ENCODE data around the gene PIK3R1.

The PIK3R1 gene

GRCh38 chr5:68329554-68330255 lies 114.1 kb downstream of the PIK3R1 start:
- in situ Hi-C loops (cut with MboI; ENCODE audit: low pct_unique_long_range_greater_than_20kb, low sequenced_read_pairs, unreplicated experiment), result no loop called here
- TF ChIP-seq CTCF (IDR thresholded peaks at IDR 0.05; ENCODE audit: extremely low read depth, insufficient read depth, missing control alignments), result no peak
- no peak for DNase-seq (ENCODE audit: low spot score)

DNA sequence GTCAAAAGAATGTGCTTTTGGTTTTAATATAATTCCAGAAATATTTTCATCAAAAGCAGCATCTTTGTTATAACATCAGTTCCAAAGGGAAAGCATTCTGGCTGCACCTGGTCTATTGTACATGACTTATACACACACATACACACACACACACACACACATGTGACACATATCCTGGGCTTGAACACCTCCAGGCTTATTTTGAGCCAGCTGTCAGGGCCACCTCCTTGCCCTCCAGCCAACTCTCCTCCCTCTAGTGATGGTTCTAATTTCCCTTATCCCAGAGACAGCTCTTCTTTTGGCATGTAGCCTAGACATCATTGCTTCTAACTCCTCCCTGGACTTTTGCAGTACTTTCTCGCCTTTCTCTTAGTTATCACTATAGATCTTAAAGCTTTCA lies 115.0 kb downstream of the PIK3R1 start:
- in situ Hi-C loops (cut with MboI; ENCODE audit: low pct_unique_long_range_greater_than_20kb, low sequenced_read_pairs, unreplicated experiment), result no loop called here
- DNase-seq (ENCODE audit: low spot score), result no peak
- TF ChIP-seq CTCF (IDR thresholded peaks at IDR 0.05; ENCODE audit: extremely low read depth, insufficient read depth, missing control alignments), result no peak

DNA sequence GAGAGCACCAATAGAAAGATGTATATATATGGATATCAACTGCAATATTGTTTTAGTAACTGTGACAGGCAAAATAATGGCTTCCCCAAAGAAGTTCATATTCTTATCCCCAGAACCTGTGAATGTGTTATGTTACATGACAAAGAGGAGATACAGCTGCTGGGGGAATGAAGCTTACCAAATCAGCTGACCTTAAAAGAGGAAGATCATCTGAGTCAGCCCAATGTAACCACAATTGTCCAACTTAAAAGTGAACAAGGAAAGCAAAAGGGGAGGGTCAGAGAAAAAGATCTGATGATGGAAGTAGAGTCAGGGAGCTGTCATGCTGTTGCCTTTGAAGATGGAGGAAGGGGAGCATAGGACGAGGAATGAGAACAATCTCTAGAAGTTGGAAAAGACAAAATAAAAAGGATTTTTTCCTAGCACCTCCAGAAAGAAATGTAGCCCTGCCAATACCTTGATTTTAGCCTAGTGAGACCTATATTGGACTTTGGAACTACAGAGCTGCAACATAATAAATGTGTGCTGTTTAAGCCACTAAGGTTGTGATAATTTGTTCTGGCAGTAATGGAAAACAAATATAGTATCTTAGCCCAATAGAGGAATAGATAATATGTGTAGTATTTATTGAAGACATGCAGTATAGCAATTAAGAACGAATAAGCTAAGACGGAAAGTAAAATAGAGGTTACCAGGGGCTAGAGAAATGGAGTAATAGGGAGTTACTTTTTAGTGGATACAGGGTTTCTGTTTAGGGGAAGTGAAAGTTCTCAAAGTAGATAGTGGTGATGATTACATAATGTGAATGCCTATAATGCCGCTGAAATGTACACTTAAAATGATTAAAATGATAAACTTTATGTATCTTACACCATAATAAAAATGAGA lies 115.9 kb downstream of the PIK3R1 start:
- TF ChIP-seq CTCF (IDR thresholded peaks at IDR 0.05; ENCODE audit: extremely low read depth, insufficient read depth, missing control alignments), result no peak
- in situ Hi-C loops (cut with MboI; ENCODE audit: low pct_unique_long_range_greater_than_20kb, low sequenced_read_pairs, unreplicated experiment), result no loop called here
- peak; percentile 35 for DNase-seq (ENCODE audit: low spot score)

- TF ChIP-seq CTCF (IDR thresholded peaks at IDR 0.05; ENCODE audit: extremely low read depth, insufficient read depth, missing control alignments), result no peak
- in situ Hi-C loops (cut with MboI; ENCODE audit: low pct_unique_long_range_greater_than_20kb, low sequenced_read_pairs, unreplicated experiment), result no loop called here
- no peak for DNase-seq (ENCODE audit: low spot score)
Measured at GRCh38 chr5:68332080-68332451, 116.5 kb downstream of the PIK3R1 start.

GRCh38 chr5:68332556-68332955 lies 117.0 kb downstream of the PIK3R1 start:
- in situ Hi-C loops (cut with MboI; ENCODE audit: low pct_unique_long_range_greater_than_20kb, low sequenced_read_pairs, unreplicated experiment), result no loop called here
- no peak for TF ChIP-seq CTCF (IDR thresholded peaks at IDR 0.05; ENCODE audit: extremely low read depth, insufficient read depth, missing control alignments)
- DNase-seq (ENCODE audit: low spot score), result no peak

GRCh38 chr5:68333649-68334552 lies 118.3 kb downstream of the PIK3R1 start:
- in situ Hi-C loops (cut with MboI; ENCODE audit: low pct_unique_long_range_greater_than_20kb, low sequenced_read_pairs, unreplicated experiment), result no loop called here
- no peak for TF ChIP-seq CTCF (IDR thresholded peaks at IDR 0.05; ENCODE audit: extremely low read depth, insufficient read depth, missing control alignments)
- no peak for DNase-seq (ENCODE audit: low spot score)
